ENCODE results near the gene TPRG1.

DNA sequence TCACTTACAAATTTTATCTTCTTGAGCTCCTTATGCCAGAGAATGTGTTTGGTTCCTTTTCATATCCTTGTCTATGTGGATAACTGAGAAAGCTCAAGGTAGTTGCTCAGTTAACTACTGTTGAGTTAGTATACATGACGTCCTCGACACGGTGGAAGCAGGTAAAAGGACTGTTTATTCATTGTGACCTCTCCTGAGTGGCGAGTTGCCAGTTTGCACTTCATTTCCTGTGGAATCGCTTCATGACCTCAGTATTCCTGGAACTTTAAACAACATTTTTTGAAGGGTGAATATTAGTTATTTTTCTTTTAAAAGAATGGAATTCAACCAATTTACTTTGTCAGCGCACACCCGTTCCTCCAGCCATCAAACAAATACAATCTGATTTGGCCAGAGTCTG lies 1.2 kb upstream of the TPRG1 start:
- TF ChIP-seq POLR2A (IDR thresholded peaks at IDR 0.05; ENCODE audit: low read length) (no peak), GATA1 (IDR thresholded peaks at IDR 0.05; ENCODE audit: low read depth, low read length) (no peak)

Measured in erythroblast (primary cell).